Fibroblast of lung (primary cell): Measurements from ENCODE around the gene PRKCH. TPM values are rescaled to one million over a fixed set of nuclear protein-coding genes. Genes with fewer than 3 reads are reported as not detected.

Experiments
- DNase-seq, 2 donors: peaks; one replicate each; pipeline versions ENCODE4 v3.0.0 to v3.0.0-alpha.2; 2010; ENCODE audit warnings: low read depth in 2 of 2
- H2AFZ ChIP-seq: 2 replicates; pipeline ENCODE4 v1.5.1; 2012; ENCODE audit warnings: low read length, control low read depth, inconsistent platforms
- H3K27ac ChIP-seq: 2 replicates; pipeline ENCODE4 v1.5.1; 2011; ENCODE audit warnings: low read length, control low read depth; ENCODE audit not compliant: insufficient read depth
- H3K27me3 ChIP-seq: 2 replicates; pipeline ENCODE4 v1.5.1; 2011; ENCODE audit warnings: mild to moderate bottlenecking, low read length; ENCODE audit not compliant: control insufficient read depth, insufficient read depth
- H3K36me3 ChIP-seq: 2 replicates; pipeline ENCODE4 v1.5.1; 2011; ENCODE audit warnings: low read length; ENCODE audit not compliant: control insufficient read depth, insufficient read depth
- H3K4me1 ChIP-seq: 2 replicates; pipeline ENCODE4 v1.5.1; 2011; ENCODE audit warnings: low read length; ENCODE audit not compliant: control insufficient read depth, insufficient read depth; ENCODE audit errors: extremely low read depth
- H3K4me2 ChIP-seq: 2 replicates; pipeline ENCODE4 v1.5.1; 2011; ENCODE audit warnings: low read length, control low read depth; ENCODE audit not compliant: insufficient read depth; ENCODE audit errors: extremely low read depth
- H3K4me3 ChIP-seq, 4 experiments: fragments of 200-600 bp in 1 of 4; sonication (generic) in 1 of 4; replicated peaks in 1 of 4; 2 replicates each; pipeline ENCODE4 v1.5.1; 2011 to 2016; ENCODE audit warnings: low read length in 4 of 4, low read depth in 3 of 4, mild to moderate bottlenecking in 3 of 4, control low read depth in 2 of 4, inconsistent platforms in 1 of 4, mixed read lengths in 1 of 4; ENCODE audit not compliant: insufficient read depth in 1 of 4; ENCODE audit errors: control extremely low read depth in 1 of 4
- H3K79me2 ChIP-seq: 2 replicates; pipeline ENCODE4 v1.5.1; 2012; ENCODE audit warnings: mild to moderate bottlenecking, low read length, inconsistent platforms; ENCODE audit not compliant: control insufficient read depth, insufficient read depth
- H3K9ac ChIP-seq: 2 replicates; pipeline ENCODE4 v1.5.1; 2011; ENCODE audit warnings: mild to moderate bottlenecking, low read length, control low read depth; ENCODE audit not compliant: insufficient read depth
- H3K9me3 ChIP-seq: 2 replicates; pipeline ENCODE4 v1.5.1; 2012; ENCODE audit warnings: low read depth, low read length; ENCODE audit not compliant: control insufficient read depth, insufficient read depth
- H4K20me1 ChIP-seq: 2 replicates; pipeline ENCODE4 v1.5.1; 2011; ENCODE audit warnings: low read length; ENCODE audit not compliant: control insufficient read depth, insufficient read depth; ENCODE audit errors: extremely low read depth
- CTCF ChIP-seq, 2 donors: IDR thresholded peaks in 1 of 2; conservative IDR thresholded peaks in 1 of 2; 1 replicate in 1 of 2; 2 replicates in 1 of 2; pipeline ENCODE4 v1.5.1; 2011 to 2012; ENCODE audit warnings: low read length in 2 of 2, control low read depth in 1 of 2, inconsistent platforms in 1 of 2, low read depth in 1 of 2, mild to moderate bottlenecking in 1 of 2
- EZH2 ChIP-seq: IDR thresholded peaks from 2 replicates; pipeline ENCODE4 v1.5.1; 2012; ENCODE audit warnings: low read length, control low read depth, mild to moderate bottlenecking; ENCODE audit errors: missing control alignments
- polyA plus RNA-seq, 2 donors: library from polyadenylated mRNA; depleted of rRNA in 1 of 2; stranded (reverse) in 1 of 2; unstranded in 1 of 2; fragments of >200 nt; gene quantifications; 2 replicates each; pipeline ENCODE4 v1.2.1, GENCODE V29; 2011 to 2012; ENCODE audit warnings: missing spikeins in 1 of 2
- total RNA-seq: library from RNA; depleted of rRNA; stranded (reverse); fragments of >200 nt; gene quantifications from 2 replicates; pipeline ENCODE4 v1.2.1, GENCODE V29; 2014

Gene PRKCH
- total and polyA plus RNA-seq, 2 donors (not counting 1 experiment from before 2014, with no cell fraction given): 2.9 to 5.4 TPM

GRCh38 chr14:61514927-61515326 is 193.5 kb downstream of the PRKCH start:
- peaks cover 9% of the 10 kb centered on the region for H3K4me1 ChIP-seq
- H3K79me2 ChIP-seq: no peaks in the 10 kb centered on the region
- H3K36me3 ChIP-seq: no peaks in the 10 kb centered on the region
- H3K4me3 ChIP-seq: no peak overlapping the region
- H3K4me2 ChIP-seq: no peak overlapping the region
- H3K9ac ChIP-seq: no peak overlapping the region
- DNase-seq: no peak
- H3K27ac ChIP-seq: no peak overlapping the region
- H2AFZ ChIP-seq: no peak overlapping the region
- no peaks in the 10 kb centered on the region for H3K27me3 ChIP-seq
- H4K20me1 ChIP-seq: no peaks in the 10 kb centered on the region
- no peak for TF ChIP-seq CTCF (conservative IDR thresholded peaks at IDR 0.05 in 1 of 2, IDR thresholded peaks at IDR 0.05 in 1 of 2; ENCODE audit: low read depth in 1 of 2, low read length in 2 of 2)
- TF ChIP-seq EZH2: no peak
- H3K9me3 ChIP-seq: no peaks in the 10 kb centered on the region

- H3K9me3 ChIP-seq: no peaks in the 10 kb centered on the region
- H3K4me1 ChIP-seq: peaks cover 9% of the 10 kb centered on the region
- H2AFZ ChIP-seq: no peak overlapping the region
- TF ChIP-seq CTCF (conservative IDR thresholded peaks at IDR 0.05 in 1 of 2, IDR thresholded peaks at IDR 0.05 in 1 of 2; ENCODE audit: low read depth in 1 of 2, low read length in 2 of 2): no peak
- TF ChIP-seq EZH2: no peak
- no peak overlapping the region for H3K9ac ChIP-seq
- H4K20me1 ChIP-seq: no peaks in the 10 kb centered on the region
- H3K27ac ChIP-seq: no peak overlapping the region
- no peak overlapping the region for H3K4me3 ChIP-seq
- no peaks in the 10 kb centered on the region for H3K79me2 ChIP-seq
- no peaks in the 10 kb centered on the region for H3K36me3 ChIP-seq
- no peak overlapping the region for H3K4me2 ChIP-seq
- DNase-seq: no peak
- H3K27me3 ChIP-seq: no peaks in the 10 kb centered on the region
Measured at GRCh38 chr14:61515436-61516117, 194.2 kb downstream of the PRKCH start.

- no peak for TF ChIP-seq EZH2
- no peak for TF ChIP-seq CTCF (conservative IDR thresholded peaks at IDR 0.05 in 1 of 2, IDR thresholded peaks at IDR 0.05 in 1 of 2; ENCODE audit: low read depth in 1 of 2, low read length in 2 of 2)
- Histone ChIP-seq H2AFZ (no peak overlapping the region), H3K4me2 (no peak overlapping the region), H3K9me3 (no peaks in the 10 kb centered on the region), H4K20me1 (no peaks in the 10 kb centered on the region), H3K9ac (no peak overlapping the region), H3K79me2 (no peaks in the 10 kb centered on the region), H3K27ac (no peak overlapping the region), H3K4me1 (peaks cover 9% of the 10 kb centered on the region), H3K4me3 (no peak overlapping the region), H3K27me3 (no peaks in the 10 kb centered on the region), H3K36me3 (no peaks in the 10 kb centered on the region)
- peak in 1 of 2 donors; percentile 69 for DNase-seq
Measured at GRCh38 chr14:61516118-61516743, 194.9 kb downstream of the PRKCH start.
